Gastroesophageal sphincter (tissue), 4 donors: ENCODE measurements around the gene PSG3. TPM values are rescaled to one million over a fixed set of nuclear protein-coding genes. Genes with fewer than 3 reads are reported as not detected.
"Not testable (repeated sequence)": the region's sequence is repeated elsewhere in the genome, so short reads cannot be mapped to it uniquely, and the experiment has no call there.

ENCODE experiments used
- ATAC-seq: fragments of 150-250 bp; one replicate; pipeline ENCODE4 v1.9.1; 2016; ENCODE audit warnings: mild to moderate bottlenecking, moderate library complexity
- H3K27ac ChIP-seq, 4 donors: fragments of 200-600 bp; sonication (generic) in 3 of 4; 1 replicate in 3 of 4; 2 replicates in 1 of 4; pipeline ENCODE4 v1.5.1; 2016 to 2019
- H3K27me3 ChIP-seq: fragments of 200-600 bp; sonication (generic); one replicate; pipeline ENCODE4 v1.5.1; 2019
- H3K36me3 ChIP-seq, 2 donors: fragments of 200-600 bp; sonication (generic); one replicate each; pipeline ENCODE4 v1.5.1; 2019; ENCODE audit warnings: control low read depth in 1 of 2
- H3K4me1 ChIP-seq, 3 donors: fragments of 200-600 bp; sonication (generic); 1 replicate in 2 of 3; 2 replicates in 1 of 3; pipeline ENCODE4 v1.5.1; 2016 to 2019; ENCODE audit warnings: control low read depth in 2 of 3
- H3K4me3 ChIP-seq, 2 donors: fragments of 200-600 bp; sonication (generic); one replicate each; pipeline ENCODE4 v1.5.1; 2019; ENCODE audit warnings: mild to moderate bottlenecking in 1 of 2, moderate library complexity in 1 of 2
- H3K9me3 ChIP-seq, 3 donors: fragments of 200-600 bp; sonication (generic); one replicate each; pipeline ENCODE4 v1.5.1; 2017 to 2019; ENCODE audit warnings: control low read depth in 2 of 3
- EP300 ChIP-seq: sonication (generic); formaldehyde crosslinking; IDR thresholded peaks from one replicate; pipeline ENCODE4 v1.6.1; 2017; ENCODE audit warnings: antibody characterized with exemption, mild to moderate bottlenecking
- POLR2A ChIP-seq, 2 donors: fragments of 450-650 bp; IDR thresholded peaks; one replicate each; pipeline ENCODE4 v1.6.1; 2017; ENCODE audit warnings: antibody characterized with exemption in 2 of 2, mild to moderate bottlenecking in 2 of 2, moderate library complexity in 1 of 2
- POLR2AphosphoS5 ChIP-seq: sonication (generic); formaldehyde crosslinking; IDR thresholded peaks from one replicate; pipeline ENCODE4 v1.6.1; 2017; ENCODE audit warnings: antibody characterized with exemption
- WGBS, 2 donors: methylation state at CpG; one replicate each; pipeline ENCODE4 v1.1.5; 2018; ENCODE audit warnings: low coverage in 1 of 2; 5-methylcytosine and 5-hydroxymethylcytosine counted together
- total RNA-seq, 4 donors: library from RNA; depleted of rRNA; stranded (reverse); fragments of >200 nt; gene quantifications; one replicate each; pipeline ENCODE4 v1.1.0, GENCODE V29; 2016
- TF ChIP-seq, protein P1 (sequence below), 4 experiments: fragments of 200-600 bp in 2 of 4; fragments of 450-650 bp in 2 of 4; sonication (generic) in 1 of 4; IDR thresholded peaks; one replicate each; pipeline ENCODE4 v1.5.1; 2017 to 2019; ENCODE audit warnings: antibody characterized with exemption in 4 of 4, mild to moderate bottlenecking in 2 of 4, moderate library complexity in 2 of 4

The PSG3 gene
- total RNA-seq, 4 donors from 2014 or later = not detected

DNA sequence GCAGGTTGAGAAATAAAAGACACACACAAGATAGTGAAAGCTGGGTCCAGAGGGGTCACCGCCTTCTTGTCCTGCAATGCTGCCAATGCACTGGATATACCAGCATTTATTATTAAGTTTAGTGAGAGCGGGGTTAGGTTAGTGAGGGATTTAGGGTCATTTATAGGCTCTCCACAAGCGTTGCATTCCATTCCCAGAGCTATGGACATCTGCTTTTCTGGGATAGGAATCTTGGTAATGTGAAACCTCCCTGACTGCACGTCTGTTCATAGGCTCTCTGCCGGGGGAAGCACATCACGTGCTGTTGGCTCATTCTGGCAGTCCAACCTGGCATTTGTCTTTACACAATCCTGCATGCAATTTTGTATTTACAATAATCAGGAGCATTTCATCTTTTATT, 27.5 kb downstream of the PSG3 start:
- not testable (repeated sequence) for ATAC-seq

DNA sequence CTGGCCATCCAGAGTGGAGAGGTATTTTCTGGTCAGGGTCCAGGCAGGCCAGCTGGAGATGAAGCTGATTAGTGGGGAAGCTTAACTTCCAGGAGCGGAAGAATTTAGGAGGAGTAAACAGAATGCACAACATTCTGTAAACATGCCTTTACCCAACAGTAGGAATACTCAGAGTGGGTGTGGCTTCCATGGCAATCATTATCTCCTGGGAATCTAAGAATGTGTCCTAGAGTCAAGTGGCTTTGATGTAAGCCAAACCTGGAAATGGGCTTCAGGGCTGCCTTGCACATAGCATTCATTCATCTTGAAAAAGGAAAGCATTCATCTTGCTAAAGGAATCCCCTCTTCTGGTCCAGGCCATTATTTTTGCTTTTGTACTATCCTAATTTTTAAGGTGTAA, 29.3 kb downstream of the PSG3 start:
- ATAC-seq, H3K27me3 ChIP-seq, H3K4me1 ChIP-seq, H3K27ac ChIP-seq, H3K36me3 ChIP-seq, H3K4me3 ChIP-seq: not testable (repeated sequence)
- WGBS, 2 donors = 63 to 100% methylated on average over 1 of the region's 1 CpG
- peaks cover 0 to 14% (median 0%) of the 10 kb centered on the region in 3 donors for H3K9me3 ChIP-seq

More for the DNA sequence above, 27.5 kb downstream of the PSG3 start:
- H3K36me3 ChIP-seq, H3K4me3 ChIP-seq, H3K9me3 ChIP-seq, H3K4me1 ChIP-seq, H3K27ac ChIP-seq, H3K27me3 ChIP-seq: not testable (repeated sequence)
- WGBS, 2 donors = 65 to 67% methylated on average over 6 of the region's 6 CpGs

DNA sequence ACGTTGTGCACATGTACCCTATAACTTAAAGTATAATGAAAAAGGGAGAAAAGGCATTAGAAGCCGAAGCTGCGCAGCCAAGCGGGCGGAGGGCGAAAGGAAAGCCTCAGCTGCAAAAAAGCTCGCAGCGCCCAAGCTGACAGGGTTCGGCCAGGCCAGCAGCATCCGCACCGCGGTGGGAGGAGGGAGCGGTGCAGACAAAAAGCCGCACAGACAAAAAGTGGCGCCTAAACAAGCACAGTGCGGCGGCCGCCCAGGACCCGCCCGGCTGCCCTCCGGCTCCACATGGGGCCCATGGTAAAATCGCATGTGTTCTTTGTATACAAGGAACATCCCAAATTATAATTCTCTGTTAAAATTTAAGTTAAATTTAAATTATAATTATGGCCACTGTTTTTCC, 42.4 kb downstream of the PSG3 start:
- WGBS, 2 donors = 12 to 24% methylated on average over 21 to 22 of the region's 22 CpGs
- no peak for TF ChIP-seq POLR2AphosphoS5
- no peak for TF ChIP-seq POLR2A (IDR thresholded peaks at IDR 0.05)
- TF ChIP-seq, protein P1, sequence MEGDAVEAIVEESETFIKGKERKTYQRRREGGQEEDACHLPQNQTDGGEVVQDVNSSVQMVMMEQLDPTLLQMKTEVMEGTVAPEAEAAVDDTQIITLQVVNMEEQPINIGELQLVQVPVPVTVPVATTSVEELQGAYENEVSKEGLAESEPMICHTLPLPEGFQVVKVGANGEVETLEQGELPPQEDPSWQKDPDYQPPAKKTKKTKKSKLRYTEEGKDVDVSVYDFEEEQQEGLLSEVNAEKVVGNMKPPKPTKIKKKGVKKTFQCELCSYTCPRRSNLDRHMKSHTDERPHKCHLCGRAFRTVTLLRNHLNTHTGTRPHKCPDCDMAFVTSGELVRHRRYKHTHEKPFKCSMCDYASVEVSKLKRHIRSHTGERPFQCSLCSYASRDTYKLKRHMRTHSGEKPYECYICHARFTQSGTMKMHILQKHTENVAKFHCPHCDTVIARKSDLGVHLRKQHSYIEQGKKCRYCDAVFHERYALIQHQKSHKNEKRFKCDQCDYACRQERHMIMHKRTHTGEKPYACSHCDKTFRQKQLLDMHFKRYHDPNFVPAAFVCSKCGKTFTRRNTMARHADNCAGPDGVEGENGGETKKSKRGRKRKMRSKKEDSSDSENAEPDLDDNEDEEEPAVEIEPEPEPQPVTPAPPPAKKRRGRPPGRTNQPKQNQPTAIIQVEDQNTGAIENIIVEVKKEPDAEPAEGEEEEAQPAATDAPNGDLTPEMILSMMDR (IDR thresholded peaks at IDR 0.05) = no peak
- TF ChIP-seq EP300 = no peak
- no peak overlapping the region for H3K27ac ChIP-seq
- no peaks in the 10 kb centered on the region for H3K4me1 ChIP-seq
- no peak for ATAC-seq
- H3K27me3 ChIP-seq = peaks cover 42% of the 10 kb centered on the region
- no peak overlapping the region for H3K4me3 ChIP-seq
- no peaks in the 10 kb centered on the region for H3K9me3 ChIP-seq
- H3K36me3 ChIP-seq = no peaks in the 10 kb centered on the region

DNA sequence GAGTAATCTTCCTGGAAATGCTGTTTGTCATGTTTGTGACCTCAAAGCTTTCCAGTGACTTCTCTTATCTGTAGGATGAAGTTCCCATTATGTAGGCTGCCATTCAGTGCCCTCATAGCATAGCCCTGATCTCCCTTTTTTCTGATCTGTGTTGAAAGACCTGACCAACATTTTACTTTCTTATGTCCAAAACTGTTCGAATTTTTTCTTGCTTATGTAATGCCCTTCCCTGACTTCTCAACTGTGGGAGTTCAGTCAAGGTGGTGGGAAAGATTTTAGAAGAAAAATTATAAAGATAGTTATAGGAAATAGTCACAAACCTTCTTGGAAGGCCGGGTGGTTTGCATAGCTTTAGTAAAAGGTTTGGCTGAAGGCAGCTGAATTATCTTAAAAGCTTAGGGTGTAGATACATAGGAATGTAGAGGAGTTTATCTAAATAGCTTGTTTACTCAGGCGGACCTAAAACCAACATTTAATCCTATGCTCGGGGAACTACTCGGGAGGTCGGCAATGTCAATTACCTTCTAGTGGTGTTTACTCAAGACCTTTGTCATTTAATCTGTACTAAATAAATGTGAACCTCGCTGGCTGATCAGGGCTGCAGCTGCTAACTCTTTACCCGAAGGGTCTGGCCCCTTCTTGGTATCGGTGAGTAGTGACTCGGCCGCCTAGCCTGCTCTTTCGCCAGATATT, 44.3 kb downstream of the PSG3 start:
- no peaks in the 10 kb centered on the region for H3K9me3 ChIP-seq
- peaks cover 42% of the 10 kb centered on the region for H3K27me3 ChIP-seq
- H3K36me3 ChIP-seq = no peaks in the 10 kb centered on the region
- no peak for TF ChIP-seq POLR2A (IDR thresholded peaks at IDR 0.05)
- TF ChIP-seq EP300 = no peak
- TF ChIP-seq, protein P1 (IDR thresholded peaks at IDR 0.05) = no peak
- TF ChIP-seq POLR2AphosphoS5 = no peak
- H3K27ac ChIP-seq = no peak overlapping the region
- 74 to 83% methylated on average over 10 to 11 of the region's 12 CpGs for WGBS, 2 donors
- no peaks in the 10 kb centered on the region for H3K4me1 ChIP-seq
- H3K4me3 ChIP-seq = no peak overlapping the region
- ATAC-seq = no peak

DNA sequence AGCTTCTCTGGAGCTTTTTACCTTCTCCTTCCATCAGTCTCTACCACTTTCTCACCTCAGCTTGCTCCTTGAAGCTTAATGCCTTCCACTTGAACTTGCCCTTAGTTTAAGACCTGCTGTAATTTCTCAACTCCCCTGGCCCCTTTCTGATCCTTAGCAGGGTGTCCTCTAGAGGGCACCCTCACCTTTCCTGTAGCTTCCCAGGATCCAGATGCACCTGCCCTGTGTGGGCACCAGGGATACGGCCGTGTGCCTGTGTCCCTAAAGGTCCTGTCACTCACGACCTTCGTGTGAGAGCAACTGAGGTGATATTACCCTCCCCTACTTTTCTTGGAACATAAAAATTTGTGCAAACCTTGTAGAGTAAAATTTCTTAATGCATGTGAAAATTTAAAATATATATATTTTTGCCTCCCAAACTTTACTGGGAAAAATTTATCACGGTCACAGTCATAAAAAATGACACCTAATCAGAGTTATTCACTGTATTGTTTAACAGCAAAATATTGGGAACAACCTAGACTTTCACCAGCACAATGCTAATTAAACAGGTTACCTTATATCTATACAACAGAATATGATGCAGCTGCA, 46.4 kb downstream of the PSG3 start:
- Histone ChIP-seq H3K27me3 (peaks cover 33% of the 10 kb centered on the region), H3K4me3 (no peak overlapping the region), H3K27ac (no peak overlapping the region), H3K4me1 (no peaks in the 10 kb centered on the region), H3K9me3 (no peaks in the 10 kb centered on the region), H3K36me3 (no peaks in the 10 kb centered on the region)
- TF ChIP-seq, protein P1 (IDR thresholded peaks at IDR 0.05) = peak in 1 of 4 experiments; percentile 44
- no peak for TF ChIP-seq POLR2A (IDR thresholded peaks at IDR 0.05)
- WGBS, 2 donors = 23 to 37% methylated on average over 4 to 5 of the region's 5 CpGs
- no peak for ATAC-seq

DNA sequence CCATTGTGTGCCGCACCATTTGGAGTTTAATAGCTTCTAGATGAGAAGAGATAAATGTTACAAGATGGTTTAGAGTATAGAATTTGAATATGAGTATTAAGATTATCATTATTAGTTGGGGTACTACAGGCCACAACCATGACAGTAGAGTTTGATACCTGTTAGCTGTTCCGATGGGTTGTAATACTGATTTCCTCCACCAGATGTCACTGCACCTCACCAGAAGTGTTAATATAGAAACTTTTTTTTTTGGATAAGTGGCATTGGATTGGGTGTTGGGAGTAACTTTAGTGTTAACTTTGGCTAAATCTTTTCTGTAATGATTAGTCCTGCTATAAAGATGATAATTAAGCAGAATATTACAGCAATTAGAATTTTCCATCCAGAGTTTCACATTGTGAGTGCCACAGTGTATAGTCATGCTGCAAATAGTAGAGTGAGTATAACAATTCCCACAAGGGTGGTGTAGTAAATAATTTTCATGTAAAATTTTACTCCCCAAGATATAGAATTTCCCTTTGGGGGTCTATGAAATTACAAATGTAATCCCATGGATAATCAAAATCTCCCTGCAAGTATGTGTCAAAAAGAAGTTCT, 56.3 kb downstream of the PSG3 start:
- no peaks in the 10 kb centered on the region for H3K36me3 ChIP-seq
- H3K27me3 ChIP-seq = no peaks in the 10 kb centered on the region
- no peak overlapping the region for H3K27ac ChIP-seq
- no peak for TF ChIP-seq EP300
- TF ChIP-seq POLR2AphosphoS5 = no peak
- TF ChIP-seq, protein P1 (IDR thresholded peaks at IDR 0.05) = peak; percentile 17 to 59 (median 45)
- no peak for TF ChIP-seq POLR2A (IDR thresholded peaks at IDR 0.05)
- no peaks in the 10 kb centered on the region for H3K4me1 ChIP-seq
- WGBS, 2 donors = 50 to 85% methylated on average over 2 of the region's 2 CpGs
- H3K9me3 ChIP-seq = peaks cover 0 to 27% (median 0%) of the 10 kb centered on the region in 3 donors
- no peak for ATAC-seq
- no peak overlapping the region for H3K4me3 ChIP-seq

DNA sequence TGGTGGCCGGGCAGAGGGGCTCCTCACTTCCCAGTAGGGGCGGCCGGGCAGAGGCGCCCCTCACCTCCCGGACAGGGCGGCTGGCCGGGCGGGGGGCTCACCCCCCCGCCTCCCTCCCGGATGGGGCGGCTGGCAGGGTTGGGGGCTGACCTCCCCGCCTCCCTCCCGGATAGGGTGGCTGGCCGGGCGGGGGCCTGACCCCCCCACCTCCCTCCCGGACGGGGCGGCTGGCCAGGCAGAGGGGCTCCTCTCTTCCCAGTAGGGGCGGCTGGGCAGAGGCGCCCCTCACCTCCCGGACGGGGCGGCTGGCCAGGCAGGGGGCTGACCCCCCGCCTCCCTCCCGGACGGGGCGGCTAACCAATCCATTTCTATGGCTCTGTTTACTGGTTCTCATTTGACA, 64.0 kb downstream of the PSG3 start:
- not testable (repeated sequence) for ATAC-seq, H3K36me3 ChIP-seq, H3K4me1 ChIP-seq, H3K27ac ChIP-seq, H3K27me3 ChIP-seq, H3K4me3 ChIP-seq
- peaks cover 0 to 13% (median 0%) of the 10 kb centered on the region in 3 donors for H3K9me3 ChIP-seq
- WGBS, 2 donors = no CpG with 5 or more reads among the region's 27 CpGs

DNA sequence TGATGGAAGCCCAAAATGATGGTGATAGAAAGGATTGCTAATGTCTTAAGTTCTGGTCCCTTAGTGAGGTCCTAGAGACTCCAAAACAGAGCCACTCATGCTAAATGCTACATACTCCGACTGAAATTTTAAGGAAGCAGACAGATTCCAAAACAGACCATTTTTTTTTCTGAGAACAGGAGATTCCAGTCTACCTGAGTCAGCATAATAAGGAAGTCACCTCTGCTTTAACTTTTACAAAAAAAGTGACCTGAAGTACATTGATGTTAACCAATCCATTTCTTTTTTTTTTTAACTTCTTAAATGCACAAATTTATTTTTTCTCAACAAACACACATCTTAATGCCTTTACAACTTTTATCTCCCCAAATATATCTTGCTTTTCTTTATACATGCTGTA, 65.7 kb downstream of the PSG3 start:
- not testable (repeated sequence) for H3K4me1 ChIP-seq, ATAC-seq, H3K27ac ChIP-seq, H3K4me3 ChIP-seq, H3K36me3 ChIP-seq, H3K27me3 ChIP-seq
- H3K9me3 ChIP-seq = peaks cover 0 to 13% (median 0%) of the 10 kb centered on the region in 3 donors
- 82 to 88% methylated on average over 1 of the region's 1 CpG for WGBS, 2 donors
